A673 (cell line): ENCODE measurements around the gene KIAA1549. TPM values are rescaled to one million over a fixed set of nuclear protein-coding genes. Genes with fewer than 3 reads are reported as not detected.

Experiments used
- BruUV-seq: library from RNA; stranded (reverse); fragments of 400-500 nt; replicated peaks from 2 replicates; lab custom pipeline; 2021; lab: Mats Ljungman, UMichigan
- CTCF ChIA-PET: fragments of 300-600 bp; sonication (Branson Sonifier 250); formaldehyde crosslinking; loops from one replicate; lab custom pipeline; 2022; ENCODE audit warnings: antibody characterized with exemption; lab: Charles Lee
- POLR2A ChIA-PET: fragments of 300-600 bp; sonication (Branson Sonifier 250); formaldehyde crosslinking; loops from one replicate; lab custom pipeline; 2022; ENCODE audit warnings: antibody characterized with exemption; ENCODE audit not compliant: low non-redundant PET; lab: Charles Lee
- DNase-seq: peaks from one replicate; pipeline ENCODE4 v3.0.0-alpha.2; 2015; ENCODE audit warnings: low spot score
- H3K27ac ChIP-seq: fragments of 200-600 bp; sonication (generic); 2 replicates; pipeline ENCODE4 v1.5.1; 2016; ENCODE audit warnings: mixed run types, low read depth, mild to moderate bottlenecking, mixed read lengths, antibody characterized with exemption, low read length; ENCODE audit not compliant: poor library complexity, severe bottlenecking
- H3K27me3 ChIP-seq: fragments of 200-600 bp; sonication (generic); replicated peaks from 2 replicates; pipeline ENCODE4 v1.6.1; 2017; ENCODE audit warnings: mixed run types, low read depth, mild to moderate bottlenecking, mixed read lengths, antibody characterized with exemption, low read length; ENCODE audit not compliant: insufficient read depth, poor library complexity
- H3K36me3 ChIP-seq: fragments of 200-600 bp; sonication (generic); 2 replicates; pipeline ENCODE4 v1.6.1; 2016; ENCODE audit warnings: mixed run types, mild to moderate bottlenecking, mixed read lengths, antibody characterized with exemption, low read length; ENCODE audit not compliant: insufficient read depth, poor library complexity, severe bottlenecking
- H3K4me1 ChIP-seq: fragments of 200-600 bp; sonication (generic); 2 replicates; pipeline ENCODE4 v1.6.1; 2017; ENCODE audit warnings: mixed run types, mild to moderate bottlenecking, mixed read lengths, antibody characterized with exemption, low read length; ENCODE audit not compliant: insufficient read depth, poor library complexity, severe bottlenecking
- H3K4me3 ChIP-seq: fragments of 200-600 bp; sonication (generic); 2 replicates; pipeline ENCODE4 v1.5.1; 2016; ENCODE audit warnings: low read depth, mixed run types, mild to moderate bottlenecking, mixed read lengths, low read length; ENCODE audit not compliant: poor library complexity, severe bottlenecking
- H3K9me3 ChIP-seq: fragments of 200-600 bp; sonication (generic); 2 replicates; pipeline ENCODE4 v1.6.1; 2016; ENCODE audit warnings: mixed run types, low read depth, mild to moderate bottlenecking, mixed read lengths, antibody characterized with exemption, low read length; ENCODE audit not compliant: poor library complexity, severe bottlenecking
- EZH2 ChIP-seq: fragments of 200-600 bp; sonication (generic); IDR thresholded peaks from 2 replicates; pipeline ENCODE4 v1.6.1; 2017; ENCODE audit warnings: borderline replicate concordance, low read depth, mild to moderate bottlenecking, mixed read lengths, antibody characterized with exemption, low read length; ENCODE audit not compliant: poor library complexity, severe bottlenecking
- intact Hi-C: fragments of 100-400 bp; cut with micrococcal nuclease; formaldehyde crosslinking; loops from one replicate; pipeline ENCODE4 v1.10.0; 2022; ENCODE audit not compliant: unreplicated experiment
- total RNA-seq: library from RNA; stranded (reverse); gene quantifications from 2 replicates; pipeline ENCODE4 v1.2.3, GENCODE V29; 2021
- TF ChIP-seq, protein P1 (sequence below): fragments of 300-800, 200-600 bp; sonication (generic); conservative IDR thresholded peaks from 2 replicates; pipeline ENCODE4 v1.5.1; 2017; ENCODE audit warnings: low read depth, mild to moderate bottlenecking, antibody characterized with exemption, low read length, moderate library complexity, mixed read lengths

The KIAA1549 gene
- total RNA-seq, 1 experiment from 2014 or later, result 2.5 TPM

DNA sequence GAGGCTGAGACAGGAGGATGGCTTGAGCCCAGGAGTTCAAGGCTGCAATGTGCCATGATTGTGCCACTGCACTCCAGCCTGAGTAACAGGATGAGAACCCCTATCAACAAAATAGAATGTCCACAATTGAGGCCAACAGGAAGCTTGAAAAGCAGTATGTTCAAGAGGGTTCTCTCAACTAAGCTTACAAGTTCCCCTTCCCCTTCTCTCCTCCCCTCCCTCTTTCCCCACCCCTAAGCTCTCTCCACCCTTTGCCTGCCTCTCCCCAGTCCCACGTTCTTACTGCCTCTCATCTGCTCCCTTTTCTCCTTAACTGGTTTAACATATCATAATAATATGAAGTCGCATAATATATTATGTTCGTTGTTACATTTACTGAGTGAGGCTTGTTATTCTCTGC lies 35.4 kb downstream of the KIAA1549 start:
- DNase-seq, result no peak
- intact Hi-C loops, result no loop called here
- no peak for TF ChIP-seq EZH2
- TF ChIP-seq, protein P1, sequence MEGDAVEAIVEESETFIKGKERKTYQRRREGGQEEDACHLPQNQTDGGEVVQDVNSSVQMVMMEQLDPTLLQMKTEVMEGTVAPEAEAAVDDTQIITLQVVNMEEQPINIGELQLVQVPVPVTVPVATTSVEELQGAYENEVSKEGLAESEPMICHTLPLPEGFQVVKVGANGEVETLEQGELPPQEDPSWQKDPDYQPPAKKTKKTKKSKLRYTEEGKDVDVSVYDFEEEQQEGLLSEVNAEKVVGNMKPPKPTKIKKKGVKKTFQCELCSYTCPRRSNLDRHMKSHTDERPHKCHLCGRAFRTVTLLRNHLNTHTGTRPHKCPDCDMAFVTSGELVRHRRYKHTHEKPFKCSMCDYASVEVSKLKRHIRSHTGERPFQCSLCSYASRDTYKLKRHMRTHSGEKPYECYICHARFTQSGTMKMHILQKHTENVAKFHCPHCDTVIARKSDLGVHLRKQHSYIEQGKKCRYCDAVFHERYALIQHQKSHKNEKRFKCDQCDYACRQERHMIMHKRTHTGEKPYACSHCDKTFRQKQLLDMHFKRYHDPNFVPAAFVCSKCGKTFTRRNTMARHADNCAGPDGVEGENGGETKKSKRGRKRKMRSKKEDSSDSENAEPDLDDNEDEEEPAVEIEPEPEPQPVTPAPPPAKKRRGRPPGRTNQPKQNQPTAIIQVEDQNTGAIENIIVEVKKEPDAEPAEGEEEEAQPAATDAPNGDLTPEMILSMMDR, result no peak
- Histone ChIP-seq H3K4me3 (no peak overlapping the region), H3K4me1 (no peaks in the 10 kb centered on the region), H3K27me3 (no peaks in the 10 kb centered on the region), H3K9me3 (no peaks in the 10 kb centered on the region), H3K36me3 (no peaks in the 10 kb centered on the region), H3K27ac (no peak overlapping the region)
- ChIA-PET CTCF (interaction anchor here (0.7 kb wide), 1 partner anchor 77 kb away, joined by 4 read pairs; no protein-coding TSS in a partner anchor), POLR2A (no interaction called here)
- no TSS peak for BruUV-seq

DNA sequence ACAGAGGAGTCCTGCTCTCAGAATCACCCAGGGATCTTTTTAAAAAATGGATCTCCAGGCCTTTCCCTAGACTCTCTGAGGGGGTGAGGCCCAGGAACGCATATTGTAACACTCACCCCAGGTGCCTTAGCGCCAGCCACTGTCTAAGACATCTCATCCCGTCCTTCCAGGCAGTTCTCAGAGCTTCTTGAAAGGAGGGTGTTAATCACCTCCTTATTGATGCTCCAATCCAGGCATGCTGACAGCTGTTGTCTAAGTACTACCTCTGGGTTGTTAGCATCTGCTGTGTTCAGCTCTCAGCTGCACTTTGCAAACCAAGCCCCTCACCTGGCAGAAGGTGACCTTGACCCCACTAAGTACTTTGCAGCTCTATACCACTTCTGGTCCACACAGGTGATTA lies 36.0 kb downstream of the KIAA1549 start:
- Histone ChIP-seq H3K27me3 (no peaks in the 10 kb centered on the region), H3K4me1 (no peaks in the 10 kb centered on the region), H3K4me3 (no peak overlapping the region), H3K27ac (no peak overlapping the region), H3K9me3 (no peaks in the 10 kb centered on the region), H3K36me3 (no peaks in the 10 kb centered on the region)
- TF ChIP-seq, protein P1, result no peak
- no peak for TF ChIP-seq EZH2
- no peak for DNase-seq
- intact Hi-C loops, result no loop called here
- ChIA-PET CTCF (no interaction called here), POLR2A (no interaction called here)
- BruUV-seq, result no TSS peak

DNA sequence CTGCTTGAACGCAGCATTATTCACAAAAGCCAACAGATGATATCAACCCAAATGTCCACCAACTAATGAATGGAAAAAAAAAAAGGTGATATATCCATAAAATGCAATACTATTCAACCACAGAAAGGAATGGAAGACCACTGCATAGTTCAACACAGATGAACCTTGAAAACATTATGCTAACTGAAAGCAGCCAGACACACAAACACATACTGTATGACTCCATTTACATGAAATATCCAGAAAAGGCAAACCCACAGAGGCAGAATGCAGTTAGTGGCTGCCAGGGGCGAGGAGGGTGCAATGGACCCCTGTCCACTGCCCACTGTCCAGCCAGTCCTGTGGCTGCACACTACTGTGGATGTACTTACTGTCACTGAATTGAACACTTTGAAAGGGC lies 36.6 kb downstream of the KIAA1549 start:
- intact Hi-C loops, result no loop called here
- CTCF ChIA-PET, result no interaction called here
- POLR2A ChIA-PET, result no interaction called here
- H3K27me3 ChIP-seq, result no peaks in the 10 kb centered on the region
- TF ChIP-seq, protein P1, result no peak
- TF ChIP-seq EZH2, result no peak
- no peak overlapping the region for H3K4me3 ChIP-seq
- no peaks in the 10 kb centered on the region for H3K4me1 ChIP-seq
- DNase-seq, result no peak
- H3K27ac ChIP-seq, result no peak overlapping the region
- H3K9me3 ChIP-seq, result no peaks in the 10 kb centered on the region
- BruUV-seq, result no TSS peak
- no peaks in the 10 kb centered on the region for H3K36me3 ChIP-seq
